Epidermal melanocyte (primary cell): ENCODE measurements around the gene SURF4.

Experiments used
- DNase-seq: peaks from one replicate; pipeline ENCODE4 v3.0.0; 2011; ENCODE audit warnings: low spot score; ENCODE audit not compliant: insufficient read length

SURF4 gene

GRCh38 chr9:133353548-133353947 is 22.3 kb downstream of the SURF4 start:
- DNase-seq = no peak

DNA sequence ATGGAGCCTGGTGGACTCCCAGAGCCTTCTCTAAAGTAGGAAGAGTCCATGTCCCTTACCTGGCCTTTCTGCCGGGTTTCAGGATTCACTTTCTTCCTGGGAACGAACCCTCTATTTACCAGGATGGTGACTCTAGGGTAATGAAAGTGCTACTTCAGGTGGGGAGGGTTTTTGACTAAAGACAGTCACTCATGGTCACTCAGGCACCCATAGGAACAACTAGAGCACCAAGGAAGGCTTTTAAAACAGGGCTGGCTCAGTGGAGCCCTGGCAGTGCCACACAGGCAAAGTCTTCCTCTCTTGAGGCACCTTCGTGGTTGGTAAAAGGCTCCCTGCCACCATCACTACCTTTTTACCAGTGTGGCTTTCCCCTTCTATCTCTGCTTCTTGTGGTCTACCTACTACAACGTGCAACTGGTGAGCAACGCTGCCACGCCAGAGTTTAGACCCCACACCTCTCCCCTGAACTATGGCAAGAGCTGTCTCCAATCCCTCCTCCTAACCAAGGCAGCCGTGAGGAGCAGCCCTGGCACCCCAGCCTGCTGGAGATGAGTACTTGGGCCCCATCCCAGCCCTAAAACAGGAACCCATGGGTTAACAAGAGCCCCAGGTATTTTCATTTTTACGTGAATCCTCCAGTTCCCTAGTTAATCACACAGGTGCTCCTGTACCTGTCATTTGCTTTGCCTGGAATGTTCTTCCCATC is 23.1 kb downstream of the SURF4 start:
- no peak for DNase-seq

DNA sequence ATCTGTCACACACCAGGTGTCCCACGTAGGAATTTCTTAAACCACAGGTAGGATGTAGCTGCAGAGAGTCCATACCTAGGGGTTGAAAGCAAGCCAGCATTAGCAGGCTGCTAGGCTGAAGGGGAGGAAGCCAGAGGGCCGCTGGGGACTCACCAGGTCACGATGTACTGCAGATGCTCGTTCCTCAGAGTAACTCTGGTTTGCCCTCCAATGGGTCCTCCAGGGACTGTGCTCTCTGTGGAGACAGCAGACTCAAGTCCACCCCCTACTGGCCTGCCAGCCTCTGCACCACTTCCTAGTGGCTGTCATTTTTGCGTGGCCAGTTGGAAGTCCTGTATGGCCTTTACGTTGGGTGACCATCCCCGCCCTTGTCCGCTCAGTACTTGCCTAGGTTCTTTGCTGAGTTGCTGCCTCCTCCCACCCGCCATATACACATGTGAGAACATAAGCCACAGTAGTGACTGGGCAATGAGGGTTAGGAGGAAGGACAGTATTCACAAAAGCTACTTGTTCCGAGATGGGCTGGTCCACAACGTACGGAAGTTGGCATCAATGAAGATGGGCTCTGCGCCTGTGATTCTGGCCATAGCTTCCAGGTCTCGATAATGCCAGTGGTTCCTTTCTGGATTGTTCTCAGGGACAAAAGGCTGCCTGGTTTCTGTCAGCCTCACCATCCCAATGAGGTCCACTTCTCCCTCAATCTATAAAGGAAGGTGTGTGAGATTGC is 23.8 kb downstream of the SURF4 start:
- no peak for DNase-seq

- no peak for DNase-seq
Observed at GRCh38 chr9:133351526-133351907, 24.3 kb downstream of the SURF4 start.

- no peak for DNase-seq
Observed at GRCh38 chr9:133349965-133350616, 25.8 kb downstream of the SURF4 start.

GRCh38 chr9:133348718-133349573 is 26.9 kb downstream of the SURF4 start:
- no peak for DNase-seq

DNA sequence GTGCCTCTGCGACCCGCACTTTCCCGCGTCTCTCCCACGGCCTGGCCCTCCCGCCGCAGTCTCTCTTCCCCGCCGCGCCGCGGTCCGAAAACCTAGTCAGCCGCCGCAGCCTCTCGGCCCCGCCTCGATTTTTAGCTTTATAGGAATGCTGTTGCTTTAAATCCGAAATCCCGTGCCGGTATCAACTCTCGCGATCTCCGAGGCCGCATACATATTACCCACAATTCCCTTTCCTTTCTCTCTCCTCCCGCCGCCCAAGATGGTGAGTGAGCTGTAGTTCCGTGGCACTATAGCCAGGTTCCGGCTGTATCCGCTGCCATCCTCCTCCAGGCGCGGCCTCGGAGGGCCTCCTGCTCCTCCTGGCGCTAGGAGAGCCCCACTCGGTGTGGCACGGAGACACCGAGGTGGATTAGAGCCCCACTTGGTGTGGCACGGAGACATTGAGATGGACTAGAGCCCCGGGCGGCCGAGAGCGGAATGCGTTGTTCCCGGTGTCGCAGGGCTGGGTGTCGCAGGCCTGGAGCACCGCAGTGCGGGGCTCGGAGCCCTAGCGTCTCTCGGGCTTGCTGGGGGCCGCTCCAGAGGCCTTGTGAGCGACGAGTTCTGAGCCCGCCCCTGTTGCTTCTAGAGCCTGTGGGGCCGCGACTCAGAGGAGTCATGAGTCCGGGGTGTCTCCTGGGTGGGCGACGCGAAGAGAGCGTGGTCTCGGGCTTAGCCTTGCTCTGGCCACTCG is 27.7 kb downstream of the SURF4 start, which contains the start of the genes MED22 and RPL7A:
TSS of gene MED22 (minus strand) at position 147 of the 733 bp plus-strand sequence. CDS start 1,469 bp downstream, outside the sequence.
TSS of gene RPL7A (plus strand) at position 234 of the 733 bp plus-strand sequence. CDS start at position 260, 26 bp downstream.
- peak; percentile 98 for DNase-seq

DNA sequence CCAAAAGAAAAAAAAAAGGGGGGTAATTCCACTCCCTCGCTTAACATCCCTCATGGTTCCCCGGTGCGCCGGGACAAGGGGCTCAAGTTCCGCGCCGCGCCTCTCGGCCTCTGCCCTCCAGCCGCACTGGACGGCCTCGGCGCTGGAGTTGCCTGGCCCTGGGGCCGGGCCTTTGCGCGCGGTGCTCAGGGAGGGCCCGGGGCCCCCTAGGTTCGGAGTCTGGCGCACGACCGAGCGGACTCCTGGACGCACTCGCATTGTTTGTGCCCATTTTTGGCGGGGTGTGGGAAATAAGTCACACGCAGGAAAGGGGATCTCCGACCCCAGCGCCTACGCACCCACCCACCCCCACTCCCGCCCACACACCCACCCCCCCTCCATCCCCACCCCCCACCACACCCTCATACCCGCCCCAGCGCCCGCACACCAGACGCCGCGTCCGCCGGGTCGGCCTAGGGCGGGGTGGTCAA is 28.3 kb downstream of the SURF4 start:
- no peak for DNase-seq

DNA sequence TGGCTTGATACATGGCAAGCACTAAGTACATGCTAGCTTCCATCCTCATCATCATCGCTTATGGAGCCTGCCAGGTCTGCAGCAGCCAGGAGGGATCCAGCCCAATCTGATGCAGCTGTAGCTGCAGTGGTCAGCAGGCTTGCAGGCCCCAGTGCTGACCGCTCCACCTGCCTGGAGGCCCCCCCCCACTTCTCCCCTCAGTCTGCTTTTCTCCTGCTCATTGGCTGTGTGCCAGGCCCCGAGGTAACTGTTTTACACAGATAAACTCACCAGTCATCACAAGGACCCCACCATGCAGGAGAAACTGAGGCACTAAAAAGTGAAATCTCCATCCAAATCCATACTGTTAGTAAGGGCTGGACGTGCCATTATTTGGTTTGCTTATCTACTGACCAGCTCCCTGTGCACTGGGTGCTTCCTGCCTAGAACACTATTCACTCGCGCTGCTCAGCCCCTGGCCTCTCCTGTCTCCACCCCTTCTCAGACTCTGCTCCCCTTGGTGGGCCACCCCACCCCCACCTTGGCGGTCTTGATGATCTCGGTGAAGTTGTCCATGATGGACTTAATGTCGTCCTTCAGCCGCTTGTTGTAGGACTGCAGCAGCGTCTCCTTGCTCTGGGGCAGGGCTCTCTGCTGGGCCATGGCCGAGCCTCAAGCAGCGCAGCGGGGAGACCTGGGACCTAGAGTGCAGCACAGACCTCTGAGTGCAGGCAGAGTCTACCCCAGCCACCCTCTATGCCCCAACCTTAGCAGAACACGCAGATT is 29.7 kb downstream of the SURF4 start:
- DNase-seq = no peak

DNA sequence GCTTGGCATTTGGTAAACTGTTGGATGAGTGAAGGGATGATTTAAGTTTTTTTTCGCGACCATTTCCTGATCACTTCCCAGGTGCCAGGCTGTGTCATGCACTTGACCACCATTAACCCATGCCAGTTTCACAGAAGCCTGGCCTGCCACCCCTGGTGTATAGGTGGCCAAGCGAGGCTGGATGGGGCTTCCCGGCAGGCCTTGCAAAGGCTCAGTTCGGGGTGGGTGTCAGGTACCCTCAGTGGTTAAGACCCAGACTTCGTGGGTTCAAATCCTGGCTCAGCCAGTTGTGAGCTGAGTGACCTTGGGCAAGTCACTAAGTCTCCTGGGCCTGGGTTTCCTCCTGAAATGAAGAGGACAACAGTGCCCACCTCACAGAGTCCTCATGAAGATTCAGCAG is 30.3 kb downstream of the SURF4 start:
- no peak for DNase-seq

DNA sequence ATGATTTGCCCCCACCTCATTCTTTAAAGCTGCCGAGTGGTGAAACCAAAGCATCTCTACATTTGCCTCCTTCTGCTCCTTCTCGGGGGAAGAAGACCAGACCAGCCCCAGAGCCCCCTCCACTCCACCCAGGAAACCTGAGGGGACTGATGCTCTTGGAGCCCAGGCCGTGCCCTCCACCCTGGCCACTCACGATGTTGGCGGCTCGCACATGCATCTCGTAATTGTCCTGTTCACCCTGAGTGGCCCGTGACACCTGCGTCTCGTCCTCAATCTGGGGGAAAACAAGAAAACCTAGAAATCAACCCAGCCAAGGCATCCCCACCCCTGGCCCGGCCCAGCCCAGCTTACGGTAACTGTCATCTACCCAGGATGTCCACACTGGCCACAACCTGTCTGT is 30.9 kb downstream of the SURF4 start:
- DNase-seq = no peak

GRCh38 chr9:133344071-133344470 is 31.8 kb downstream of the SURF4 start:
- DNase-seq = no peak

- DNase-seq = no peak
Observed at GRCh38 chr9:133342570-133342969, 33.3 kb downstream of the SURF4 start.

GRCh38 chr9:133342069-133342406 is 33.8 kb downstream of the SURF4 start:
- DNase-seq = no peak

DNA sequence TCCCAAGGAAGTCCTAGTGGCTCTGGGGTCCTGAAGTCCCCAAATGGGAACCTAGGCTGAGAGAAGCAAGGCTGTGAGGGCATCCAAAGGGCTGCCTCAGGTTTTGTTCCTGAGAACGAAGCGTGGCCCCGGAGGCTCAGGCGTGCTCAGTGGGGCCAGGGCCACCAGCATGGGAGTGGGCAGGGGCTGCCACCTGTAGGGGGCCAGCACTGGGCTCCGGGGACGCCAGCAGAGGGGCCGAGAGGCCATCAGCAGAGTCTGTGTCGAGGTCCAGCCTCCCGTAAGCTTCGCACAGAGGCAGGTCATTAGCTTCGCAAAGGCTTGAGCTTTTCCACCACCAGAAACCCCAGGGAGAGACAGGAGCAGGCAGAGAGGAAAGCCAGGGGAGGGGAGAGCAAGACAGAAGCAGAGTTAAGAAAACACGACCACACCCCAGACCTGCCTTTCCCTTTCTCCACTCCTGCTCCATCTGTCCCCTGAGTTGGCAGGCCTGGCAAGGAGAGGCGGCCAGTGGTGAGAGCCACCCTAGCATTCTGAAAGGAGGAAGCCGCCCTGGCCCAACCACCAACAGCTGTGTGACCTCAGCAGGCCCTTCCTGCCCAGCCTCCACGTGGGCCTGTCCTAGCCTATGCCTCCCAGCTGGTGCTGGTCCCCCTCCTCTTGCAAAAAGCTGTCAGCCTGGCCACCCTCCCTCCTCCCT is 34.3 kb downstream of the SURF4 start:
- DNase-seq = no peak

- no peak for DNase-seq
Observed at GRCh38 chr9:133340916-133341315, 34.9 kb downstream of the SURF4 start.

DNA sequence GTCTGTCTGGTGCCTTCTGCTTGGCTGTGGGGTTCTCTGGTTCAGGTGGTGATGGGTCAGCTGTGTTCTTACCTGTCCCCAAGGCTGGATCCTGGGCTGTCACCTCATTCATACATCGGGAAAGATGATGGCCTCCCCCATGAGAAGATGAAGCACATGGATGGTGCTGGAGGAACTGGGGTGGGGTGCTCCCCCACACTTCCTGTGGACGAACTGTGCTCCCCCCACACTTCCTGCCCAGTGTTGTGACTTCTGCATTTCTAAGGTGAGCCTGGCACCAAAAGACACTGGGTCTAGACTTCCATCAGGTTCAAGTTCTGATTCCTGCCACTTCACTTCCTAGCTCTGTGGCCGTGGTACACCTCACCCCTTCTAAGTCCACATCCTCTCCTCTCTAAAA is 35.6 kb downstream of the SURF4 start:
- DNase-seq = no peak

- no peak for DNase-seq
Observed at GRCh38 chr9:133339641-133340040, 36.2 kb downstream of the SURF4 start.
